Measurements from ENCODE around the gene GNAT2.

GNAT2 gene

GRCh38 chr1:109641861-109642260 is 22.4 kb upstream of the GNAT2 start:
- no peak for DNase-seq

GRCh38 chr1:109641078-109641740 is 21.8 kb upstream of the GNAT2 start:
- DNase-seq = no peak

GRCh38 chr1:109640285-109640865 is 21.0 kb upstream of the GNAT2 start:
- DNase-seq = no peak

GRCh38 chr1:109639841-109640184 is 20.4 kb upstream of the GNAT2 start:
- no peak for DNase-seq

DNA sequence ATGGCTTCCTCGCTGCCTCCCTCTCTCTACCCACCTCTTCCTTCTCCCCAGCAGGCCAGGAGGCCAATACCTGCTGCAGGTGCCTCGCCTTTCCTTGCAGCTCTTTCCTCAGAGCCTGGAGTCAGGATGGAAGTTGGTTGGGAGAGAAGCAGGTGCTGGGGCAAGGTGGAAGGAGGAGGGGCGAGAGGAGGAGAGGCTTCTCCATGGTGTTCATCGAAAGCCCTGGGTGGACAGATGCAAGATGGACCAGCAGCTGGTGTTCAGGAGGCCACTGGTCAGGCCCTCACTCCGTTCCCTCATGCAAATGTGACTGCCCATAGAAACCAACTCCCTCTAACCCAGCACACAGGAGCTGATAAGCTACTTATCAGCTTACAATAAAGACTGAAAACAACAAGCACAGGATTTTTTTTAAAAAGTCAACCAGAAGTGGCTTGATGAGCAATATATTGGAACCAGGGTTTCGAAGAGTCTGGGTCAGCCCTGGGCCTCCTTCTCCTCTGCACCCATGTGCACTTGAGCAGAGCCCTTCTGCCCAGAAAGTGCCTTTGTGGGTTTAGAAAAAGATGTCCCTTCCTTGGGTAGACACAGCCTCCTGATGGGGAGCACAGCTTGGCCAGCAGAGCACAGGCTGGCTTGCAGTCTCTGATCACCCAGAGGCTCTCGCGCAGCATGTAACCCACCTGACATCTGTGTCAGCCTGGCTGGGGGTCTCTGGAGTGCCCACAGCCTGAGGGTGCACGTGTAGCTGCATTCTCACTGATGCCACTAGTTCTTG is 19.8 kb upstream of the GNAT2 start:
- DNase-seq = no peak

GRCh38 chr1:109637446-109637845 is 18.0 kb upstream of the GNAT2 start:
- no peak for DNase-seq

GRCh38 chr1:109636201-109636952 is 17.0 kb upstream of the GNAT2 start:
- DNase-seq = no peak

GRCh38 chr1:109635862-109636200 is 16.4 kb upstream of the GNAT2 start:
- no peak for DNase-seq

DNA sequence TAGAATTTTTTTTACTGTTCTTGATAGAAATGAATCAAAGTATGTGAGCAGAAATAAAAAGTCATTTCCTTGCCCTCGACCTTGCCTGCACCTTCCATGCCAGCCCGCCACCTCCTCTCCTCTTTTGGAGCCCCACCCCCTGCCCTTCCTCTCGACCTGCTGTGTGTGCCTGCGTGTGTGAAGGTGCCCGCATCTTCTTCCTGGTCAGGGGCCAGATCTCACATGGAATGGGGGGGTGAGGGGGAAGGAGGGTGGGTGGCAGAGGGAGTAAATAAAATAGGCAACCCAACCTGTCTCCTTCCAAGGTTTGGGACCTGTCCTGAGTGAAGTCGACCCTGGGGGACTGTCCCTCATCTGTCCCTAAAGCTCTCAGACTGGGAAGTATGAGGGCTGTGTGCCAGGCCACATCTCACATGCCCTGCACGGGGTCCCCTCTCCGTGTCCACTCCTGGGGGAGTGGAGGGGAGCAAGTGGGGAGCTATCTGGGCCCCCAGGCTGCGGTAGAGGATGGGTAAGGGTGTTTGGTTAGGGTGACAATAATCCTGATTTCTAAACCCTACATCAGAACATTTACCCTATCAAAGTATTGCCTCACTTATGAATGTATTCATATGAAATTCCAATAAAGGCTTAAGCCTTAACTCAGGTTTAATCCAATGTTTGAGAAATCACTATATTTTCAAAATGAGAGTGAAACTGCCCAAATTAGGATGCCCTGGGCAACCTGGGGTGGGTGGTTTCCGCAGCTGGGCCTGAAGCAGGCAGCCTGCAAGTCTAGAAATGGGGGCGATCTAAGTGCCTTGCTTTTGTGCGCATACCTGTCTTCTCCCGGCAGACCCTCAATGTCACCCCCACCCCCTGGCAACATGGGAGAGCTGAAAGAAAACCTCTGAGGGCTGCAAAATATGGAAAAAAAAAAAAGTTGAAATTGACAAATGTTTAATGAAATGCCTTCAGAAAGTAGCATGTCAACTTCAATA is 15.6 kb upstream of the GNAT2 start:
- DNase-seq = no peak

GRCh38 chr1:109634292-109634691 is 14.9 kb upstream of the GNAT2 start:
- DNase-seq = no peak

DNA sequence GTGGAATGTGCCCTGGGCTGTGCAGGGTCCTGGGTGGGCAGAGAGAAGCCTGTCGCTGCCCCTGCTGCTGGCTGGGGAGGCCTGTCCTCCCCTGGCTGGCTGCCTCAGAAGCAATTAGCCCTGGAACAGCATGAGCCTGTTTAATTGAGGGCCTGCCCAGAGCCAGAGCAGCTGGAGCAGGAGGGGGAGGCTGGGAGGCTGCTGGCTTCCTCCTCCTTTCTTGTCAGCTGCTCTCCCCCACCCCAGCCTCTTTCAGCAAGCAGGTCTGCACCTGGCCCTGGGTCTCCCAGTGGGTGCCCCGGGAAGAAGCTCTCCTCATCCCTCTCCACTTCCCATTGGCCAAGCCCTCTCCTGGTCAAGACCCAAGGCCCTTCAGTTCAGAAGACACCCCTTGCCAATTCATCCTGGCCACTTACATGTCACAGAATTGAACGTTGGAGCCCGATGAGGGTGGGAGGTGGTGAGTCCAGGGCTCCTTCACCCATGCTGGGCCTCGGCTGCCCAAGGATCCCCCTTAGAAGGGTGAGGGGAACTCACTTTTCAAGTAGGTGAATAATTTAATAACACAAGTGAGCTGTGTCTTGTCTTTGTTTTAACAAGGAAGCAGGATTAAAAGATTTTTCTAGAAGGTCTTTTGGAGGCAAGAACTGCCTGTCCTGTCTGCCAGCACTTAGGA is 13.4 kb upstream of the GNAT2 start:
- no peak for DNase-seq

GRCh38 chr1:109631513-109632505 is 12.4 kb upstream of the GNAT2 start:
- DNase-seq = no peak

GRCh38 chr1:109630898-109631512 is 11.6 kb upstream of the GNAT2 start:
- DNase-seq = no peak

GRCh38 chr1:109630081-109630897 is 10.9 kb upstream of the GNAT2 start:
- DNase-seq = no peak

GRCh38 chr1:109629372-109630030 is 10.1 kb upstream of the GNAT2 start:
- DNase-seq = no peak

DNA sequence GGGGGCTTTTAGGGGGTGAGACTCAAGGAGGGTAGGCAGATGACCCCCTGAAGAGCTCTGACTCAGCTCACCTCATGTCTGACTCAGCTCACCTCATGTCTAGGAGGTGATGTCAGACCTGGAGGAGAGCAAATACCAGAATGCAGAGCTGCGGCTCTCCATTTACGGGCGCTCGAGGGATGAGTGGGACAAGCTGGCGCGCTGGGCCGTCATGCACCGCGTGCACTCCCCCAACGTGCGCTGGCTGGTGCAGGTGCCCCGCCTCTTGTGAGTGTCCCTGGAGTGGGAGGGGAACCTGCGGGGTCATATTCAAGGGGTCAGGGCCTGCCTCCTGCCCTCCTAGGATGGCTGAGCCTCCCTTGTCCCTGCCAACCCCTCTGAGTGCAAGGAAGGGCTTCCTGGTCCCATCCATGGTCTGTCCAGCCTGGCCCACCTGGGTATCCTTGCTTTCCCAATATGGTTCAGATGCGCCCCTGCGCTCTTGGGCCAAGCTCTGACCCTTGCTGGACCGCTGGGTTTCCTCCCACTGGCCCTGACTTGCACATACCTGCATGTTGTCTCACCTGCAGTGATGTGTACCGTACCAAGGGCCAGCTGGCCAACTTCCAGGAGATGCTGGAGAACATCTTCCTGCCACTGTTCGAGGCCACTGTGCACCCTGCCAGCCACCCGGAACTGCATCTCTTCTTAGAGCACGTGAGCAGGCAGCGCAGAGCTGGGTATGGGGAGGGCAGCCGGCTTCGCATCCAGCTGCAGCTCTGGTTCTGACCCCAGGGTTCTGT is 9.3 kb upstream of the GNAT2 start:
- DNase-seq = no peak

DNA sequence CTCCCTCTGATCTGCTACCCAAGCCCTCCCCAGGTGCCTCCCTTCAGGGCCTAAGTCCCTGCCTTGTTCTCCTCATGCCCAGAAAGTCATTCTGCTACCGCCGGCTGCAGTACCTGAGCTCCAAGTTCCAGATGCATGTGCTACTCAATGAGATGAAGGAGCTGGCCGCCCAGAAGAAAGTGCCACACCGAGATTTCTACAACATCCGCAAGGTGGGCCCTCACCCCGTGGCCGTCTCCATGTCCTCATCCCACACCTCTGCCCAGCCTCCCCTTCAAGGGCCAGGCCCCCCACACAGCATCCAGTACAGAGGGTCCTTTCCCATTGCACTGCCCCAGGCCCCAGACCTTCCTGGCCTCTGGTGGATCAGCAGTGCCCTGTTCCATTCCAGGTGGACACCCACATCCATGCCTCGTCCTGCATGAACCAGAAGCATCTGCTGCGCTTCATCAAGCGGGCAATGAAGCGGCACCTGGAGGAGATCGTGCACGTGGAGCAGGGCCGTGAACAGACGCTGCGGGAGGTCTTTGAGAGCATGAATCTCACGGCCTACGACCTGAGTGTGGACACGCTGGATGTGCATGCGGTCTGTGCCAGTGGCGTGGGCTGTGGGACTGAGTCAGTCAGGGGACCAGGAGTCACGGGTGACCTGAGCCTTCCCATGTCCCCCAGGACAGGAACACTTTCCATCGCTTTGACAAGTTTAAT is 8.4 kb upstream of the GNAT2 start:
- no peak for DNase-seq

Data from amniotic stem cell (primary cell).